HepG2 (cell line): Measurements from ENCODE around the gene FLOT2. TPM values are rescaled to one million over a fixed set of nuclear protein-coding genes. Genes with fewer than 3 reads are reported as not detected.

Experiments
- ATAC-seq: fragments of 200-7000 bp; cut with Tn5 transposase; 3 replicates; pipeline ENCODE4 v1.9.1; 2020; ENCODE audit warnings: mild to moderate bottlenecking, moderate library complexity
- BruUV-seq: library from RNA; stranded (reverse); fragments of 400-500 nt; replicated peaks from 2 replicates; lab custom pipeline; 2021; lab: Mats Ljungman, UMichigan
- CTCF ChIA-PET: fragments of 300-600 bp; formaldehyde crosslinking; extraction: SDS; loops from one replicate; lab custom pipeline; 2021; ENCODE audit warnings: low total read pairs, inconsistent platforms, low intra/inter-chr PET ratio; lab: Yijun Ruan, JAX
- POLR2A ChIA-PET: fragments of 350-600 bp; sonication (Branson Sonifier 250); formaldehyde crosslinking; loops from one replicate; lab custom pipeline; 2020; ENCODE audit warnings: antibody characterized with exemption, inconsistent platforms; lab: Yijun Ruan, JAX
- DNase-seq: peaks from one replicate; pipeline ENCODE4 v3.0.0-alpha.2; 2015; ENCODE audit warnings: low spot score
- FAIRE-seq: peaks from 3 replicates; lab custom pipeline; 2011; peaks lifted over from hg19 to GRCh38; lab: Jason Lieb, UNC
- H2AFZ ChIP-seq: one replicate; pipeline ENCODE4 v1.6.1; 2011; ENCODE audit warnings: low read length, inconsistent platforms
- H3K27ac ChIP-seq: fragments of 300-600 bp; 3 replicates; pipeline ENCODE4 v1.8.0; 2011; ENCODE audit warnings: mixed run types, mild to moderate bottlenecking, mixed read lengths, low read length, inconsistent platforms; ENCODE audit not compliant: insufficient read depth; ENCODE audit errors: extremely low read length
- H3K27me3 ChIP-seq, 2 experiments: fragments of 200-600 bp in 1 of 2; 2 replicates in 1 of 2; 3 replicates in 1 of 2; pipeline versions ENCODE4 v1.6.0 to v1.8.0; 2011; ENCODE audit warnings: low read length in 2 of 2, mild to moderate bottlenecking in 2 of 2, moderate library complexity in 2 of 2, inconsistent platforms in 1 of 2; ENCODE audit not compliant: insufficient read depth in 2 of 2, control insufficient read depth in 1 of 2
- H3K36me3 ChIP-seq, 2 experiments: fragments of 200-600 bp in 1 of 2; replicated peaks in 1 of 2; 2 replicates in 1 of 2; 3 replicates in 1 of 2; pipeline versions ENCODE4 v1.5.1 to v1.8.0; 2011; ENCODE audit warnings: low read length in 2 of 2, inconsistent platforms in 1 of 2; ENCODE audit not compliant: insufficient read depth in 2 of 2, control insufficient read depth in 1 of 2
- H3K4me1 ChIP-seq: 2 replicates; pipeline ENCODE4 v1.5.1; 2012; ENCODE audit warnings: low read length, inconsistent platforms; ENCODE audit not compliant: insufficient read depth
- H3K4me2 ChIP-seq: 2 replicates; pipeline ENCODE4 v1.6.0; 2011; ENCODE audit warnings: low read depth, low read length, inconsistent platforms
- H3K4me3 ChIP-seq, 3 experiments: fragments of 200-600 bp in 1 of 3; sonication (generic), shearing (Covaris generic) in 1 of 3; replicated peaks in 1 of 3; 2 replicates each; pipeline ENCODE4 v1.5.1; 2011 to 2016; ENCODE audit warnings: low read length in 3 of 3, inconsistent platforms in 2 of 3, low read depth in 2 of 3, mild to moderate bottlenecking in 2 of 3, control low read depth in 1 of 3, mixed read lengths in 1 of 3; ENCODE audit not compliant: insufficient read depth in 1 of 3
- H3K79me2 ChIP-seq: one replicate; pipeline ENCODE4 v1.6.1; 2011; ENCODE audit warnings: low read length, inconsistent platforms; ENCODE audit not compliant: insufficient read depth
- H3K9ac ChIP-seq: 2 replicates; pipeline ENCODE4 v1.6.0; 2011; ENCODE audit warnings: mild to moderate bottlenecking, low read depth, low read length, inconsistent platforms; ENCODE audit not compliant: insufficient read depth
- H3K9me3 ChIP-seq: 2 replicates; pipeline ENCODE4 v1.5.1; 2012; ENCODE audit warnings: mild to moderate bottlenecking, low read length
- H4K20me1 ChIP-seq: 2 replicates; pipeline ENCODE4 v1.6.0; 2011; ENCODE audit warnings: inconsistent platforms, mild to moderate bottlenecking, low read length, moderate library complexity; ENCODE audit not compliant: insufficient read depth
- ESRRA ChIP-seq: sonication (generic); formaldehyde crosslinking; IDR thresholded peaks from 2 replicates; pipeline ENCODE4 v1.5.1; 2020; ENCODE audit warnings: mild to moderate bottlenecking, low read depth, missing genetic modification reagents
- ETV6 ChIP-seq: sonication (generic); formaldehyde crosslinking; conservative IDR thresholded peaks from 2 replicates; pipeline ENCODE4 v1.4.0; 2020; ENCODE audit warnings: missing genetic modification reagents
- FOXJ3 ChIP-seq: sonication (generic); formaldehyde crosslinking; IDR thresholded peaks from 2 replicates; pipeline ENCODE4 v1.4.0; 2020; ENCODE audit warnings: missing genetic modification reagents, mild to moderate bottlenecking, borderline replicate concordance
- ISX ChIP-seq: sonication (generic); formaldehyde crosslinking; conservative IDR thresholded peaks from 2 replicates; pipeline ENCODE4 v1.5.0; 2020; ENCODE audit warnings: missing genetic modification reagents
- KDM5A ChIP-seq: fragments of 200-600 bp; sonication (generic); IDR thresholded peaks from 2 replicates; pipeline ENCODE4 v1.7.0; 2018; ENCODE audit warnings: antibody characterized with exemption, mild to moderate bottlenecking, low read length, borderline replicate concordance
- KLF15 ChIP-seq: sonication (generic); formaldehyde crosslinking; IDR thresholded peaks from 2 replicates; pipeline ENCODE4 v1.8.1; 2023; ENCODE audit warnings: borderline replicate concordance, mild to moderate bottlenecking, inconsistent platforms, missing genetic modification reagents, mixed read lengths
- KLF9 ChIP-seq: IDR thresholded peaks from 2 replicates; pipeline ENCODE4 v1.6.1; 2016; ENCODE audit warnings: low read depth
- NKX3-1 ChIP-seq: sonication (generic); formaldehyde crosslinking; IDR thresholded peaks from 2 replicates; pipeline ENCODE4 v1.5.0; 2020; ENCODE audit warnings: missing genetic modification reagents
- POLR2AphosphoS5 ChIP-seq: IDR thresholded peaks from 2 replicates; pipeline ENCODE4 v1.6.1; 2012; ENCODE audit warnings: low read depth, low read length
- TERF1 ChIP-seq: sonication (generic); formaldehyde crosslinking; IDR thresholded peaks from 2 replicates; pipeline ENCODE4 v1.8.0; 2022; ENCODE audit warnings: mild to moderate bottlenecking, missing genetic modification reagents, moderate library complexity
- USF2 ChIP-seq, 2 experiments: sonication (generic) in 1 of 2; formaldehyde crosslinking in 1 of 2; IDR thresholded peaks; 2 replicates each; pipeline versions ENCODE4 v1.5.1 to v1.6.1; 2011 to 2020; ENCODE audit warnings: borderline replicate concordance in 1 of 2, low read depth in 1 of 2, low read length in 1 of 2, mild to moderate bottlenecking in 1 of 2, missing genetic modification reagents in 1 of 2, moderate library complexity in 1 of 2
- ZBTB38 ChIP-seq: sonication (generic); formaldehyde crosslinking; IDR thresholded peaks from 2 replicates; pipeline ENCODE4 v1.5.1; 2020; ENCODE audit warnings: mild to moderate bottlenecking, missing genetic modification reagents
- ZNF34 ChIP-seq: sonication (generic); formaldehyde crosslinking; IDR thresholded peaks from 2 replicates; pipeline ENCODE4 v1.4.0; 2020; ENCODE audit warnings: mild to moderate bottlenecking, missing genetic modification reagents, borderline replicate concordance
- ZNF547 ChIP-seq: sonication (generic); formaldehyde crosslinking; IDR thresholded peaks from 2 replicates; pipeline ENCODE4 v1.5.1; 2020; ENCODE audit warnings: mild to moderate bottlenecking, missing genetic modification reagents
- ZNF740 ChIP-seq: sonication (generic); formaldehyde crosslinking; IDR thresholded peaks from 2 replicates; pipeline ENCODE4 v1.4.0; 2020; ENCODE audit warnings: missing genetic modification reagents
- ZNF749 ChIP-seq: sonication (generic); formaldehyde crosslinking; IDR thresholded peaks from 2 replicates; pipeline ENCODE4 v1.8.0; 2022; ENCODE audit warnings: mild to moderate bottlenecking, missing genetic modification reagents, moderate library complexity, borderline replicate concordance
- WGBS: methylation state at CpG from one replicate; pipeline ENCODE4 v1.1.6; 2017; ENCODE audit warnings: low lambda C conversion rate; 5-methylcytosine and 5-hydroxymethylcytosine counted together
- in situ Hi-C: cut with HindIII; loops from 2 replicates; pipeline ENCODE4 v1.10.0; 2017; ENCODE audit warnings: low pct_unique_long_range_greater_than_20kb; ENCODE audit not compliant: extremely low pct_ligation_motif_present
- intact Hi-C: fragments of 100-400 bp; cut with micrococcal nuclease; formaldehyde crosslinking; loops from one replicate; pipeline ENCODE4 v1.10.0; 2022; ENCODE audit not compliant: unreplicated experiment
- polyA plus RNA-seq, 8 experiments: library from polyadenylated mRNA; depleted of rRNA in 3 of 8; stranded (reverse) in 7 of 8; unstranded in 1 of 8; fragments of >200 nt; fragmentation: Illumina TruSeq in 4 of 8; extraction: Trizol in 4 of 8; gene quantifications; 2 replicates each; pipeline versions ENCODE4 v1.2.1 to v1.2.3, GENCODE V29; 2011 to 2016; ENCODE audit warnings: low read depth in 4 of 8, missing spikeins in 1 of 8, mixed read lengths in 1 of 8; ENCODE audit not compliant: insufficient read depth in 1 of 8
- total RNA-seq, 5 experiments: library from RNA; depleted of rRNA; stranded (reverse); fragments of >200 nt; fragmentation: Illumina TruSeq; extraction: Trizol; gene quantifications; 2 replicates each; pipeline ENCODE4 v1.2.3, GENCODE V29; 2016; ENCODE audit warnings: low read depth in 1 of 5

FLOT2 gene
- total and polyA plus RNA-seq, 2 of the 13 experiments (the other 11 are each of a cell fraction or from before 2014, with no cell fraction given): 54.3 to 54.5 TPM

GRCh38 chr17:28881533-28882056, 15.9 kb downstream of the FLOT2 start:
- Histone ChIP-seq H3K27me3 (no peaks in the 10 kb centered on the region), H3K79me2 (no peaks in the 10 kb centered on the region), H3K4me3 (no peak overlapping the region), H2AFZ (no peak overlapping the region), H3K4me1 (no peaks in the 10 kb centered on the region), H4K20me1 (no peaks in the 10 kb centered on the region), H3K9me3 (no peaks in the 10 kb centered on the region), H3K36me3 (peaks cover 27 to 62% of the 10 kb centered on the region in 2 experiments), H3K9ac (no peak overlapping the region), H3K27ac (no peak overlapping the region), H3K4me2 (no peak overlapping the region)
- 99% methylated on average over 16 of the region's 17 CpGs for WGBS
- intact Hi-C loops: no loop called here
- CTCF ChIA-PET: no interaction called here
- TF ChIP-seq POLR2AphosphoS5 (no peak), TERF1 (no peak), ZNF34 (CRISPR knock-in tag) (no peak), FOXJ3 (CRISPR knock-in tag) (no peak), ZNF740 (CRISPR knock-in tag) (no peak), ETV6 (no peak), NKX3-1 (CRISPR knock-in tag) (no peak), ESRRA (no peak), KLF9 (CRISPR knock-in tag) (no peak), ZBTB38 (CRISPR knock-in tag) (no peak), KLF15 (no peak), USF2 (IDR thresholded peaks at IDR 0.05; ENCODE audit: low read depth, low read length) (no peak), USF2 (CRISPR knock-in tag; IDR thresholded peaks at IDR 0.05; ENCODE audit: borderline replicate concordance) (no peak), ZNF749 (CRISPR knock-in tag) (no peak), ZNF547 (no peak), KDM5A (no peak), ISX (CRISPR knock-in tag) (no peak)
- DNase-seq (no peak), FAIRE-seq (no peak), ATAC-seq (no peak)
- in situ Hi-C loops: loop anchor here (10.0 to 25.0 kb wide), 2 partner anchors 117 to 244 kb away; partner anchors contain the start of gene BLTP2
- BruUV-seq: no TSS peak
- POLR2A ChIA-PET: interaction anchor here (0.6 kb wide), 1 partner anchor 9 kb away, joined by 3 read pairs; no protein-coding TSS in a partner anchor
